ENCODE results near the gene PRR30. TPM values are rescaled to one million over a fixed set of nuclear protein-coding genes. Genes with fewer than 3 reads are reported as not detected.
"Not testable (repeated sequence)": the region's sequence is repeated elsewhere in the genome, so short reads cannot be mapped to it uniquely, and the experiment has no call there.

PRR30 gene
- total RNA-seq, 1 experiment from 2014 or later = not detected

GRCh38 chr2:27121906-27122305, 17.3 kb downstream of the PRR30 start:
- Histone ChIP-seq H2AFZ (ENCODE audit: low read length) (no peak overlapping the region), H3K27ac (ENCODE audit: low read length) (no peak overlapping the region), H4K20me1 (ENCODE audit: insufficient read depth, low read depth, low read length) (no peaks in the 10 kb centered on the region), H3K4me2 (ENCODE audit: low read depth, low read length, poor library complexity, severe bottlenecking) (no peak overlapping the region), H3K79me2 (ENCODE audit: low read length) (no peaks in the 10 kb centered on the region), H3K9ac (ENCODE audit: low read length) (no peak overlapping the region), H3K36me3 (ENCODE audit: insufficient read depth, low read length) (no peaks in the 10 kb centered on the region), H3K27me3 (ENCODE audit: low read length) (no peaks in the 10 kb centered on the region), H3K4me1 (ENCODE audit: low read length) (peaks cover 13% of the 10 kb centered on the region), H3K9me2 (replicated peaks; ENCODE audit: insufficient read depth, low read length) (no peaks in the 10 kb centered on the region), H3K9me3 (ENCODE audit: low read length) (no peaks in the 10 kb centered on the region), H3K4me3 (ENCODE audit: low read length) (no peak overlapping the region)
- DNase-seq = no peak

- H3K27ac ChIP-seq (ENCODE audit: low read length); H3K9me3 ChIP-seq (ENCODE audit: low read length); H3K36me3 ChIP-seq (ENCODE audit: insufficient read depth, low read length); H4K20me1 ChIP-seq (ENCODE audit: insufficient read depth, low read depth, low read length); H2AFZ ChIP-seq (ENCODE audit: low read length); H3K9ac ChIP-seq (ENCODE audit: low read length); H3K4me2 ChIP-seq (ENCODE audit: low read depth, low read length, poor library complexity, severe bottlenecking); H3K79me2 ChIP-seq (ENCODE audit: low read length); H3K4me3 ChIP-seq (ENCODE audit: low read length); H3K9me2 ChIP-seq (replicated peaks; ENCODE audit: insufficient read depth, low read length); DNase-seq; H3K27me3 ChIP-seq (ENCODE audit: low read length): not testable (repeated sequence)
- H3K4me1 ChIP-seq (ENCODE audit: low read length) = peaks cover 11% of the 10 kb centered on the region
Observed at GRCh38 chr2:27119330-27119670, 19.9 kb downstream of the PRR30 start.

GRCh38 chr2:27118525-27119329, 20.5 kb downstream of the PRR30 start, which contains the start of gene CGREF1:
Gene CGREF1 (minus strand): TSS chr2:27119128. CDS start chr2:27104366, 14,762 bp downstream.
- Histone ChIP-seq H3K27me3 (ENCODE audit: low read length) (no peaks in the 10 kb centered on the region), H3K9me2 (replicated peaks; ENCODE audit: insufficient read depth, low read length) (no peaks in the 10 kb centered on the region), H2AFZ (ENCODE audit: low read length) (no peak within 1 kb of the TSS), H3K27ac (ENCODE audit: low read length) (no peak within 1 kb of the TSS), H3K36me3 (ENCODE audit: insufficient read depth, low read length) (no peaks in the 10 kb centered on the region), H3K9me3 (ENCODE audit: low read length) (no peaks in the 10 kb centered on the region), H3K9ac (ENCODE audit: low read length) (no peak within 1 kb of the TSS), H4K20me1 (ENCODE audit: insufficient read depth, low read depth, low read length) (no peaks in the 10 kb centered on the region), H3K4me2 (ENCODE audit: low read depth, low read length, poor library complexity, severe bottlenecking) (no peak within 1 kb of the TSS), H3K4me1 (ENCODE audit: low read length) (peaks cover 5% of the 10 kb centered on the region), H3K79me2 (ENCODE audit: low read length) (no peaks in the 10 kb centered on the region), H3K4me3 (ENCODE audit: low read length) (no peak within 1 kb of the TSS)
- no peak for DNase-seq

- DNase-seq = no peak
- H3K4me3 ChIP-seq (ENCODE audit: low read length) = no peak overlapping the region
- H3K27me3 ChIP-seq (ENCODE audit: low read length) = no peaks in the 10 kb centered on the region
- H3K9me3 ChIP-seq (ENCODE audit: low read length) = no peaks in the 10 kb centered on the region
- H3K4me2 ChIP-seq (ENCODE audit: low read depth, low read length, poor library complexity, severe bottlenecking) = no peak overlapping the region
- H3K36me3 ChIP-seq (ENCODE audit: insufficient read depth, low read length) = no peaks in the 10 kb centered on the region
- no peaks in the 10 kb centered on the region for H3K79me2 ChIP-seq (ENCODE audit: low read length)
- no peak overlapping the region for H3K9ac ChIP-seq (ENCODE audit: low read length)
- no peaks in the 10 kb centered on the region for H3K9me2 ChIP-seq (replicated peaks; ENCODE audit: insufficient read depth, low read length)
- H3K4me1 ChIP-seq (ENCODE audit: low read length) = no peaks in the 10 kb centered on the region
- no peak overlapping the region for H2AFZ ChIP-seq (ENCODE audit: low read length)
- no peaks in the 10 kb centered on the region for H4K20me1 ChIP-seq (ENCODE audit: insufficient read depth, low read depth, low read length)
- no peak overlapping the region for H3K27ac ChIP-seq (ENCODE audit: low read length)
Observed at GRCh38 chr2:27117995-27118524, 21.1 kb downstream of the PRR30 start.

- Histone ChIP-seq H3K4me1 (ENCODE audit: low read length) (no peaks in the 10 kb centered on the region), H3K79me2 (ENCODE audit: low read length) (no peaks in the 10 kb centered on the region), H3K4me2 (ENCODE audit: low read depth, low read length, poor library complexity, severe bottlenecking) (no peak overlapping the region), H3K27me3 (ENCODE audit: low read length) (no peaks in the 10 kb centered on the region), H3K27ac (ENCODE audit: low read length) (no peak overlapping the region), H3K36me3 (ENCODE audit: insufficient read depth, low read length) (no peaks in the 10 kb centered on the region), H3K4me3 (ENCODE audit: low read length) (no peak overlapping the region), H2AFZ (ENCODE audit: low read length) (no peak overlapping the region), H3K9ac (ENCODE audit: low read length) (no peak overlapping the region), H4K20me1 (ENCODE audit: insufficient read depth, low read depth, low read length) (no peaks in the 10 kb centered on the region), H3K9me3 (ENCODE audit: low read length) (no peaks in the 10 kb centered on the region), H3K9me2 (replicated peaks; ENCODE audit: insufficient read depth, low read length) (no peaks in the 10 kb centered on the region)
- no peak for DNase-seq
Observed at GRCh38 chr2:27115519-27115918, 23.7 kb downstream of the PRR30 start.

GRCh38 chr2:27111392-27112078, 27.7 kb downstream of the PRR30 start:
- not testable (repeated sequence) for H3K4me2 ChIP-seq (ENCODE audit: low read depth, low read length, poor library complexity, severe bottlenecking); H3K9me3 ChIP-seq (ENCODE audit: low read length); H3K79me2 ChIP-seq (ENCODE audit: low read length); DNase-seq; H3K27me3 ChIP-seq (ENCODE audit: low read length); H2AFZ ChIP-seq (ENCODE audit: low read length); H3K4me1 ChIP-seq (ENCODE audit: low read length); H4K20me1 ChIP-seq (ENCODE audit: insufficient read depth, low read depth, low read length); H3K36me3 ChIP-seq (ENCODE audit: insufficient read depth, low read length); H3K4me3 ChIP-seq (ENCODE audit: low read length); H3K27ac ChIP-seq (ENCODE audit: low read length); H3K9ac ChIP-seq (ENCODE audit: low read length); H3K9me2 ChIP-seq (replicated peaks; ENCODE audit: insufficient read depth, low read length)

GRCh38 chr2:27110603-27111352, 28.4 kb downstream of the PRR30 start:
- not testable (repeated sequence) for H3K9me2 ChIP-seq (replicated peaks; ENCODE audit: insufficient read depth, low read length); H3K4me2 ChIP-seq (ENCODE audit: low read depth, low read length, poor library complexity, severe bottlenecking); H4K20me1 ChIP-seq (ENCODE audit: insufficient read depth, low read depth, low read length); H3K9me3 ChIP-seq (ENCODE audit: low read length); DNase-seq; H2AFZ ChIP-seq (ENCODE audit: low read length); H3K36me3 ChIP-seq (ENCODE audit: insufficient read depth, low read length); H3K79me2 ChIP-seq (ENCODE audit: low read length); H3K27ac ChIP-seq (ENCODE audit: low read length); H3K4me1 ChIP-seq (ENCODE audit: low read length); H3K27me3 ChIP-seq (ENCODE audit: low read length); H3K4me3 ChIP-seq (ENCODE audit: low read length); H3K9ac ChIP-seq (ENCODE audit: low read length)

GRCh38 chr2:27109083-27109482, 30.1 kb downstream of the PRR30 start:
- Histone ChIP-seq H3K27me3 (ENCODE audit: low read length) (no peaks in the 10 kb centered on the region), H3K4me3 (ENCODE audit: low read length) (no peak overlapping the region), H3K27ac (ENCODE audit: low read length) (no peak overlapping the region), H3K4me1 (ENCODE audit: low read length) (no peaks in the 10 kb centered on the region), H3K9me3 (ENCODE audit: low read length) (no peaks in the 10 kb centered on the region), H3K9ac (ENCODE audit: low read length) (no peak overlapping the region), H3K36me3 (ENCODE audit: insufficient read depth, low read length) (no peaks in the 10 kb centered on the region), H3K4me2 (ENCODE audit: low read depth, low read length, poor library complexity, severe bottlenecking) (no peak overlapping the region), H4K20me1 (ENCODE audit: insufficient read depth, low read depth, low read length) (no peaks in the 10 kb centered on the region), H3K79me2 (ENCODE audit: low read length) (no peaks in the 10 kb centered on the region), H3K9me2 (replicated peaks; ENCODE audit: insufficient read depth, low read length) (no peaks in the 10 kb centered on the region), H2AFZ (ENCODE audit: low read length) (no peak overlapping the region)
- DNase-seq = no peak
